SK-N-SH treated with all-trans-retinoic acid at 6 μM for 48 hours (cell line): ENCODE measurements around the gene AAGAB.

Experiments
- ARNTL ChIP-seq: fragments of 450-650 bp; formaldehyde crosslinking; IDR thresholded peaks from 2 replicates; pipeline ENCODE4 v1.5.0; 2020; ENCODE audit warnings: low read depth, mild to moderate bottlenecking, moderate library complexity, borderline replicate concordance
- ISL1 ChIP-seq: fragments of 250-450 bp; sonication (Bioruptor Pico); IDR thresholded peaks from 2 replicates; pipeline ENCODE4 v2.1.2; 2022; ENCODE audit warnings: mild to moderate bottlenecking, moderate library complexity
- OSR1 ChIP-seq: fragments of 250-450 bp; sonication (Bioruptor Pico); IDR thresholded peaks from 2 replicates; pipeline ENCODE4 v1.8.0; 2022; ENCODE audit warnings: moderate library complexity, mild to moderate bottlenecking, inconsistent platforms
- PATZ1 ChIP-seq: fragments of 250-450 bp; sonication (Bioruptor Pico); IDR thresholded peaks from 2 replicates; pipeline ENCODE4 v1.8.0; 2020; ENCODE audit warnings: mild to moderate bottlenecking, moderate library complexity, borderline replicate concordance
- POU6F1 ChIP-seq: fragments of 250-450 bp; sonication (Bioruptor Pico); IDR thresholded peaks from 2 replicates; pipeline ENCODE4 v1.8.0; 2021; ENCODE audit warnings: low read depth, mild to moderate bottlenecking, moderate library complexity, borderline replicate concordance
- RARB ChIP-seq: fragments of 250-450 bp; sonication (Bioruptor Pico); IDR thresholded peaks from 2 replicates; pipeline ENCODE4 v1.8.0; 2021; ENCODE audit warnings: mild to moderate bottlenecking, moderate library complexity
- TOX ChIP-seq: fragments of 250-450 bp; sonication (Bioruptor Pico); IDR thresholded peaks from 2 replicates; pipeline ENCODE4 v1.8.0; 2021; ENCODE audit warnings: mild to moderate bottlenecking, moderate library complexity, borderline replicate concordance
- TSHZ2 ChIP-seq: fragments of 250-450 bp; sonication (Bioruptor Pico); IDR thresholded peaks from 2 replicates; pipeline ENCODE4 v1.5.0; 2020; ENCODE audit warnings: mild to moderate bottlenecking, moderate library complexity
- ZFP3 ChIP-seq: fragments of 250-450 bp; sonication (Bioruptor Pico); IDR thresholded peaks from 2 replicates; pipeline ENCODE4 v1.5.0; 2020; ENCODE audit warnings: mild to moderate bottlenecking, moderate library complexity
- ZNF70 ChIP-seq: fragments of 450-650 bp; formaldehyde crosslinking; IDR thresholded peaks from 2 replicates; pipeline ENCODE4 v1.5.0; 2020; ENCODE audit warnings: mild to moderate bottlenecking, moderate library complexity

GRCh38 chr15:67199881-67200763, 54.3 kb downstream of the AAGAB start:
- TF ChIP-seq TSHZ2 (no peak), POU6F1 (CRISPR knock-in tag) (no peak), ZNF70 (CRISPR knock-in tag) (no peak), TOX (no peak), ISL1 (CRISPR knock-in tag) (no peak), ZFP3 (CRISPR knock-in tag) (no peak), PATZ1 (no peak), ARNTL (CRISPR knock-in tag) (no peak), OSR1 (CRISPR knock-in tag) (no peak), RARB (CRISPR knock-in tag) (no peak)
